ENCODE results near the gene FOXO1.

DNA sequence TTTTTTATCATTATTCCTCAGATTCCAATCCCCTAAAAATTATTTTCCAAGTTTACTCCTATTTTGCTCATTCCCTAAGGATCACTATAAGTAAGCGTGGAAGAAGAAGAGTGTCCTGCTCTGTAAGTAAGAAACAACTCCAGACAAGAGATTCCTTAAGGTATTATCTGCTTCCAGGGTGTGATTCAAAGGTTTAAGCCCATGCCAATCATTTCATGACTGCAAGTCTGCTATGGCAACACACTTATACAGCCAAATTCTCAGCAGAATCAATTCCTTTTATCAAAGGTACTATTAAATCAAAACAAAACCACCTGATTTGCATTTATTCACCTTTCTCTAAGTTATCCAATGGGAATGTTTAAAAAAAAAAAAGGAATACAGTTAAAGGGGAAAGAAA lies 43.7 kb downstream of the FOXO1 start:
- TF ChIP-seq POLR2AphosphoS5 (IDR thresholded peaks at IDR 0.05) = no peak
- TF ChIP-seq, protein P1, sequence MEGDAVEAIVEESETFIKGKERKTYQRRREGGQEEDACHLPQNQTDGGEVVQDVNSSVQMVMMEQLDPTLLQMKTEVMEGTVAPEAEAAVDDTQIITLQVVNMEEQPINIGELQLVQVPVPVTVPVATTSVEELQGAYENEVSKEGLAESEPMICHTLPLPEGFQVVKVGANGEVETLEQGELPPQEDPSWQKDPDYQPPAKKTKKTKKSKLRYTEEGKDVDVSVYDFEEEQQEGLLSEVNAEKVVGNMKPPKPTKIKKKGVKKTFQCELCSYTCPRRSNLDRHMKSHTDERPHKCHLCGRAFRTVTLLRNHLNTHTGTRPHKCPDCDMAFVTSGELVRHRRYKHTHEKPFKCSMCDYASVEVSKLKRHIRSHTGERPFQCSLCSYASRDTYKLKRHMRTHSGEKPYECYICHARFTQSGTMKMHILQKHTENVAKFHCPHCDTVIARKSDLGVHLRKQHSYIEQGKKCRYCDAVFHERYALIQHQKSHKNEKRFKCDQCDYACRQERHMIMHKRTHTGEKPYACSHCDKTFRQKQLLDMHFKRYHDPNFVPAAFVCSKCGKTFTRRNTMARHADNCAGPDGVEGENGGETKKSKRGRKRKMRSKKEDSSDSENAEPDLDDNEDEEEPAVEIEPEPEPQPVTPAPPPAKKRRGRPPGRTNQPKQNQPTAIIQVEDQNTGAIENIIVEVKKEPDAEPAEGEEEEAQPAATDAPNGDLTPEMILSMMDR (IDR thresholded peaks at IDR 0.05) = no peak

All from suprapubic skin (tissue), 3 donors.